K562 (cell line): ENCODE results near the gene MYO1F. TPM values are rescaled to one million over a fixed set of nuclear protein-coding genes. Genes with fewer than 3 reads are reported as not detected.

Source experiments
- ATAC-seq: fragments of 200-7000 bp; cut with Tn5 transposase; 3 replicates; pipeline ENCODE4 v1.9.1; 2020; ENCODE audit warnings: moderate library complexity
- BruUV-seq: library from RNA; stranded (reverse); fragments of 400-500 nt; replicated peaks from 2 replicates; lab custom pipeline; 2021; lab: Mats Ljungman, UMichigan
- CTCF ChIA-PET: fragments of 300-600 bp; formaldehyde crosslinking; extraction: SDS; loops from one replicate; lab custom pipeline; 2021; ENCODE audit warnings: low intra/inter-chr PET ratio; lab: Yijun Ruan, JAX
- POLR2A ChIA-PET: fragments of 300-600, 350-650 bp; sonication (Branson Sonifier 250); formaldehyde crosslinking; extraction: SDS; loops from one replicate; lab custom pipeline; 2021; ENCODE audit warnings: antibody characterized with exemption, inconsistent platforms; lab: Yijun Ruan, JAX
- DNase-seq, 4 experiments: peaks; one replicate each; pipeline versions ENCODE4 v3.0.0 to v3.0.0-alpha.2; 2011 to 2018; ENCODE audit warnings: low spot score in 3 of 4, mixed read lengths in 3 of 4; ENCODE audit errors: extremely low read depth in 1 of 4
- FAIRE-seq: peaks from 2 replicates; lab custom pipeline; 2011; peaks lifted over from hg19 to GRCh38; lab: Jason Lieb, UNC
- H2AFZ ChIP-seq: 2 replicates; pipeline ENCODE4 v1.6.0; 2011; ENCODE audit warnings: low read depth, low read length, control low read depth, inconsistent platforms
- H3K27ac ChIP-seq: fragments of 200-600 bp; 3 replicates; pipeline ENCODE4 v1.8.0; 2011; ENCODE audit warnings: low read depth, mild to moderate bottlenecking, control low read depth, inconsistent platforms, low read length, moderate library complexity, mixed read lengths; ENCODE audit errors: extremely low read depth
- H3K27me3 ChIP-seq, 2 experiments: fragments of 300-600 bp in 1 of 2; 2 replicates in 1 of 2; 3 replicates in 1 of 2; pipeline versions ENCODE4 v1.6.0 to v1.8.0; 2011; ENCODE audit warnings: inconsistent platforms in 2 of 2, low read length in 2 of 2, mild to moderate bottlenecking in 1 of 2, mixed read lengths in 1 of 2, moderate library complexity in 1 of 2; ENCODE audit not compliant: control insufficient read depth in 2 of 2, insufficient read depth in 2 of 2
- H3K36me3 ChIP-seq: fragments of 300-600 bp; 3 replicates; pipeline ENCODE4 v1.8.0; 2011; ENCODE audit warnings: mild to moderate bottlenecking, low read length, inconsistent platforms; ENCODE audit not compliant: control insufficient read depth, insufficient read depth
- H3K4me1 ChIP-seq, 2 experiments: fragments of 200-600 bp in 1 of 2; replicated peaks in 1 of 2; 2 replicates in 1 of 2; 3 replicates in 1 of 2; pipeline versions ENCODE4 v1.5.1 to v1.8.0; 2011; ENCODE audit warnings: inconsistent platforms in 2 of 2, low read length in 2 of 2, mild to moderate bottlenecking in 1 of 2, mixed read lengths in 1 of 2, moderate library complexity in 1 of 2; ENCODE audit not compliant: control insufficient read depth in 2 of 2, insufficient read depth in 2 of 2
- H3K4me2 ChIP-seq: 2 replicates; pipeline ENCODE4 v1.6.1; 2011; ENCODE audit warnings: low read length, control low read depth, inconsistent platforms, mixed read lengths; ENCODE audit not compliant: insufficient read depth
- H3K4me3 ChIP-seq: fragments of 200-600 bp; sonication (generic), shearing (Covaris generic); 2 replicates; pipeline ENCODE4 v1.5.1; 2016; ENCODE audit warnings: control low read depth, inconsistent platforms
- H3K79me2 ChIP-seq: fragments of 200-600 bp; 3 replicates; pipeline ENCODE4 v1.8.0; 2011; ENCODE audit warnings: low read length, inconsistent platforms; ENCODE audit not compliant: control insufficient read depth, insufficient read depth
- H3K9ac ChIP-seq, 2 experiments: 2 replicates each; pipeline versions ENCODE4 v1.6.0 to v1.6.1; 2011; ENCODE audit warnings: low read depth in 2 of 2, low read length in 2 of 2, control low read depth in 1 of 2, inconsistent platforms in 1 of 2, mild to moderate bottlenecking in 1 of 2, mixed read lengths in 1 of 2; ENCODE audit not compliant: insufficient read depth in 1 of 2
- H3K9me1 ChIP-seq: one replicate; pipeline ENCODE4 v1.6.0; 2011; ENCODE audit warnings: inconsistent platforms, mild to moderate bottlenecking, low read length, moderate library complexity; ENCODE audit not compliant: control insufficient read depth, insufficient read depth
- H3K9me3 ChIP-seq: replicated peaks from 2 replicates; pipeline ENCODE4 v1.5.1; 2011; ENCODE audit warnings: low read depth, low read length, inconsistent platforms; ENCODE audit not compliant: control insufficient read depth, insufficient read depth
- H4K20me1 ChIP-seq: replicated peaks from 2 replicates; pipeline ENCODE4 v1.6.1; 2011; ENCODE audit warnings: low read length, inconsistent platforms, mixed read lengths; ENCODE audit not compliant: control insufficient read depth, insufficient read depth
- FOS ChIP-seq: IDR thresholded peaks from 3 replicates; pipeline ENCODE4 v1.6.1; 2011; ENCODE audit not compliant: insufficient read length; ENCODE audit errors: extremely low read depth
- L3MBTL2 ChIP-seq: fragments of 450-650 bp; IDR thresholded peaks from 2 replicates; pipeline ENCODE4 v1.6.1; 2016; ENCODE audit warnings: mild to moderate bottlenecking, moderate library complexity
- MGA ChIP-seq: fragments of 450-650 bp; IDR thresholded peaks from 2 replicates; pipeline ENCODE4 v1.6.1; 2016; ENCODE audit warnings: mild to moderate bottlenecking, moderate library complexity
- TBL1XR1 ChIP-seq, 2 experiments: IDR thresholded peaks; 2 replicates each; pipeline ENCODE4 v1.6.1; 2012; ENCODE audit warnings: improper control_type of control experiment in 2 of 2, low read length in 2 of 2, mild to moderate bottlenecking in 1 of 2
- ZFP91 ChIP-seq: sonication (generic); formaldehyde crosslinking; IDR thresholded peaks from 2 replicates; pipeline ENCODE4 v1.8.0; 2022; ENCODE audit warnings: mild to moderate bottlenecking, missing genetic modification reagents
- ZNF696 ChIP-seq: fragments of 250-450 bp; sonication (Bioruptor Pico); conservative IDR thresholded peaks from 2 replicates; pipeline ENCODE4 v1.4.0; 2020; ENCODE audit warnings: mild to moderate bottlenecking, moderate library complexity
- WGBS: fragments of 100-300 bp; shearing (Covaris generic); methylation state at CpG from one replicate; pipeline ENCODE4 v1.1.6; 2016; ENCODE audit warnings: low coverage, mixed read lengths; ENCODE audit not compliant: insufficient coverage; ENCODE audit errors: missing lambda C conversion rate; 5-methylcytosine and 5-hydroxymethylcytosine counted together
- in situ Hi-C: fragments of 300-500 bp; cut with MboI; formaldehyde crosslinking; loops from 4 replicates; pipeline ENCODE4 v1.15.0; 2018; ENCODE audit warnings: inconsistent platforms, mixed read lengths
- intact Hi-C: fragments of 100-400 bp; cut with micrococcal nuclease; formaldehyde crosslinking; loops from 2 replicates; pipeline ENCODE4 v1.14.2; 2022
- polyA plus RNA-seq, 8 experiments: library from polyadenylated mRNA; depleted of rRNA in 4 of 8; stranded (reverse) in 5 of 8; unstranded in 3 of 8; fragments of >200 nt; fragmentation: Nextera tagmentation in 2 of 8; fragmentation: Illumina TruSeq in 1 of 8; extraction: Ambion mirVana in 2 of 8; extraction: Trizol in 1 of 8; gene quantifications; 2 replicates each; pipeline versions ENCODE4 v1.2.1 to v1.2.3, GENCODE V29; 2011 to 2014; ENCODE audit warnings: inconsistent platforms in 1 of 8, missing spikeins in 1 of 8
- total RNA-seq, 7 experiments: library from RNA; depleted of rRNA in 6 of 7; stranded (reverse); fragments of >200 nt in 6 of 7; fragmentation: Illumina TruSeq in 2 of 7; extraction: Trizol in 2 of 7; gene quantifications; 2 replicates each; pipeline versions ENCODE4 v1.2.1 to v1.2.3, GENCODE V29; 2011 to 2021; ENCODE audit warnings: low replicate concordance in 1 of 7

Gene MYO1F
- total and polyA plus RNA-seq, 9 of the 15 experiments (the other 6 are each of a cell fraction or from before 2014, with no cell fraction given) = 0.78 to 9.4 (median 4.3) TPM

- no peak for TF ChIP-seq ZNF696 (CRISPR knock-in tag)
- TF ChIP-seq FOS = no peak
- TF ChIP-seq TBL1XR1 (IDR thresholded peaks at IDR 0.05; ENCODE audit: low read length in 2 of 2) = no peak
- TF ChIP-seq, all 486 proteins: peak for 0
These were observed 499 bp upstream of the MYO1F start (continued) for GRCh38 chr19:8577741-8578140.

GRCh38 chr19:8576273-8576993 lies 809 bp downstream of the MYO1F start:
- in situ Hi-C loops (no loop called here), intact Hi-C loops (loop anchor here (5.0 to 10.0 kb wide), 2 partner anchors 162 to 224 kb away; partner anchors contain the start of gene MARCHF2)
- DNase-seq (no peak), ATAC-seq (no peak), FAIRE-seq (no peak)
- Histone ChIP-seq H3K4me2 (peak overlapping the region; percentile 40; the same call in 1 of the 2 replicates), H3K79me2 (no peaks in the 10 kb centered on the region), H3K4me1 (peaks cover 15 to 37% of the 10 kb centered on the region in 2 experiments), H3K4me3 (no peak overlapping the region; the same call in 1 of the 2 replicates), H3K27ac (no peak overlapping the region), H3K9me3 (no peaks in the 10 kb centered on the region), H3K9ac (peak overlapping the region in 1 of 2 experiments; percentile 55; a peak in 1 of 4 replicates), H2AFZ (no peak overlapping the region), H3K36me3 (no peaks in the 10 kb centered on the region), H4K20me1 (no peaks in the 10 kb centered on the region), H3K27me3 (peaks cover 0 to 17% of the 10 kb centered on the region in 2 experiments; a peak in 2 of 5 replicates), H3K9me1 (no peaks in the 10 kb centered on the region)
- 35% methylated on average over 18 of the region's 19 CpGs for WGBS
- ChIA-PET POLR2A (interaction anchor here (0.7 to 1.5 kb wide), 5 partner anchors 10 to 62 kb away, joined by 3 to 5 read pairs (median 3); partner anchors contain the start of gene ZNF414), CTCF (no interaction called here)
- BruUV-seq = no TSS peak
- 0 out of 2 replicates have a peak, but pooled peaks have one; percentile 23 for TF ChIP-seq ZFP91 (CRISPR knock-in tag)
- 0 out of 2 replicates have a peak, but pooled peaks have one; percentile 13 for TF ChIP-seq MGA
- peak; percentile 19; the same call in 1 of the 2 replicates for TF ChIP-seq L3MBTL2
